Vagina (tissue), 2 donors: ENCODE data around the gene OGFOD2. TPM values are rescaled to one million over a fixed set of nuclear protein-coding genes. Genes with fewer than 3 reads are reported as not detected.

Experiments
- DNase-seq, 2 donors: peaks; one replicate each; pipeline ENCODE4 v3.0.0-alpha.2; 2017; ENCODE audit errors: extremely low spot score in 2 of 2
- H3K27ac ChIP-seq: fragments of 200-600 bp; sonication (generic); one replicate; pipeline ENCODE4 v1.5.1; 2019
- H3K27me3 ChIP-seq: fragments of 200-600 bp; sonication (generic); one replicate; pipeline ENCODE4 v1.5.1; 2019
- H3K36me3 ChIP-seq, 2 donors: fragments of 200-600 bp; sonication (generic); one replicate each; pipeline ENCODE4 v1.5.1; 2017 to 2019
- H3K4me1 ChIP-seq: fragments of 200-600 bp; sonication (generic); one replicate; pipeline ENCODE4 v1.5.1; 2019
- H3K4me3 ChIP-seq, 2 donors: fragments of 200-600 bp; sonication (generic); 1 replicate in 1 of 2; 2 replicates in 1 of 2; pipeline ENCODE4 v1.5.1; 2016 to 2019
- H3K9me3 ChIP-seq: fragments of 200-600 bp; sonication (generic); one replicate; pipeline ENCODE4 v1.5.1; 2019
- POLR2A ChIP-seq, 2 donors: fragments of 450-650 bp; IDR thresholded peaks; one replicate each; pipeline ENCODE4 v1.6.1; 2017; ENCODE audit warnings: antibody characterized with exemption in 2 of 2, mild to moderate bottlenecking in 2 of 2, moderate library complexity in 2 of 2
- POLR2AphosphoS5 ChIP-seq, 2 donors: sonication (generic); formaldehyde crosslinking; IDR thresholded peaks; one replicate each; pipeline ENCODE4 v1.9.0; 2017; ENCODE audit warnings: antibody characterized with exemption in 2 of 2, mild to moderate bottlenecking in 2 of 2, low read depth in 1 of 2; ENCODE audit not compliant: insufficient read depth in 1 of 2
- intact Hi-C: fragments of 100-400 bp; cut with DNase I; formaldehyde crosslinking; loops from one replicate; pipeline ENCODE4 v1.15.1; 2023
- total RNA-seq: library from RNA; depleted of rRNA; stranded (reverse); fragments of >200 nt; gene quantifications from one replicate; pipeline ENCODE4 v1.2.3, GENCODE V29; 2016
- TF ChIP-seq, protein P1 (sequence below), 3 experiments: fragments of 450-650 bp in 2 of 3; fragments of 200-600 bp in 1 of 3; sonication (generic) in 1 of 3; IDR thresholded peaks; one replicate each; pipeline ENCODE4 v1.5.1; 2017 to 2019; ENCODE audit warnings: antibody characterized with exemption in 3 of 3, mild to moderate bottlenecking in 2 of 3, moderate library complexity in 2 of 3

The OGFOD2 gene
- total RNA-seq, 1 donor from 2014 or later: 26.0 TPM

GRCh38 chr12:122996621-122997342, 21.7 kb downstream of the OGFOD2 start:
- intact Hi-C loops: no loop called here
- H3K9me3 ChIP-seq: no peaks in the 10 kb centered on the region
- TF ChIP-seq POLR2A (IDR thresholded peaks at IDR 0.05) (no peak), POLR2AphosphoS5 (IDR thresholded peaks at IDR 0.05; ENCODE audit: insufficient read depth in 1 of 2, low read depth in 1 of 2) (no peak)
- TF ChIP-seq, protein P1, sequence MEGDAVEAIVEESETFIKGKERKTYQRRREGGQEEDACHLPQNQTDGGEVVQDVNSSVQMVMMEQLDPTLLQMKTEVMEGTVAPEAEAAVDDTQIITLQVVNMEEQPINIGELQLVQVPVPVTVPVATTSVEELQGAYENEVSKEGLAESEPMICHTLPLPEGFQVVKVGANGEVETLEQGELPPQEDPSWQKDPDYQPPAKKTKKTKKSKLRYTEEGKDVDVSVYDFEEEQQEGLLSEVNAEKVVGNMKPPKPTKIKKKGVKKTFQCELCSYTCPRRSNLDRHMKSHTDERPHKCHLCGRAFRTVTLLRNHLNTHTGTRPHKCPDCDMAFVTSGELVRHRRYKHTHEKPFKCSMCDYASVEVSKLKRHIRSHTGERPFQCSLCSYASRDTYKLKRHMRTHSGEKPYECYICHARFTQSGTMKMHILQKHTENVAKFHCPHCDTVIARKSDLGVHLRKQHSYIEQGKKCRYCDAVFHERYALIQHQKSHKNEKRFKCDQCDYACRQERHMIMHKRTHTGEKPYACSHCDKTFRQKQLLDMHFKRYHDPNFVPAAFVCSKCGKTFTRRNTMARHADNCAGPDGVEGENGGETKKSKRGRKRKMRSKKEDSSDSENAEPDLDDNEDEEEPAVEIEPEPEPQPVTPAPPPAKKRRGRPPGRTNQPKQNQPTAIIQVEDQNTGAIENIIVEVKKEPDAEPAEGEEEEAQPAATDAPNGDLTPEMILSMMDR (IDR thresholded peaks at IDR 0.05): no peak
- no peaks in the 10 kb centered on the region for H3K27me3 ChIP-seq
- peaks cover 12% of the 10 kb centered on the region for H3K4me1 ChIP-seq
- no peak overlapping the region for H3K27ac ChIP-seq
- H3K36me3 ChIP-seq: peaks cover 0 to 24% of the 10 kb centered on the region in 2 donors
- DNase-seq: no peak
- no peak overlapping the region for H3K4me3 ChIP-seq

DNA sequence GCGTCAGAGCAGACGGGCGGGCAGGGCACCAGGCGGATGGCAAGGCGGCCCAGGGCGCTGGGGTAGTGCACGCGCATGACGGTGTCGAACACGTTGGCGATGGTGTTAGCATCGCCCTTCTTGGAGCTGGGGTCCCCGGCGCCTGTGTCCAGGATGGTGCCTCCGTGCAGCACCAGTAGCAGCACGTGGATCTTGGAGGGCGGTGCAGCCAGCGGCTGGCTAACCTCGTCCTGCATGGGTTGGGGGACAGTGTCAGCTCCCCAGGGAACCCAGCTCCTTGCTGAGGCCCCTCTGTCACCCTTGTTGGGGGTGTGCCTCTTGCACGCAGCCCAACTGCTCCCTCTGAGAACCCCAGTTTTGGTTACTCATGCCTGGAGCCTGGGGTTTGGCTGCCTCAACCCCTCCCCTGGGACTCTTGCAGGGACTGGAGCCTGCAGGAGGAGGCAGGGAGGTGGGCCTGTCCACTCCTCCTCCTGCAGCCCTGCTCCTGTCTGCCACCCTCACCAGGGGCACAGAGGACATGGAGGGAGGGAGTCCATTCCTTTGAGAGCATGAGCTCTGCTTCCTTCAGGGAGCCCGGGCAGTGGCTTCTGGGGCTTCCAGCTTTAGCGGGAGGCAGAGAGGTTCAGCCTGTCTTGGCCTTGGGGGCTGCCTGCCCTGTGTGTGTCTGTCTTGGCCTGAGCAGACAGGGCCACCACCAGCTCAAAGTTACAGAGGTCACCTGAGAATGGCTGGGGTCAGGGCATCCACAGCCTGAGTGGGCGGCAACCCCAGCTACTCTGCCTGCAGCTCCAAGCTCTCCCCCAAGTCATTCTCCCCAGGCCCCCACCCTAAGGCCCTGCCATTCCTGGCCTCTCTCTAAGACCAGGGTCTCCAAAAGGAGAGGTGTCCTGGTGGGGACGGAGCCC, 22.6 kb downstream of the OGFOD2 start:
- Histone ChIP-seq H3K4me1 (peaks cover 12% of the 10 kb centered on the region), H3K36me3 (peaks cover 0 to 24% of the 10 kb centered on the region in 2 donors), H3K27ac (no peak overlapping the region), H3K4me3 (no peak overlapping the region), H3K9me3 (no peaks in the 10 kb centered on the region), H3K27me3 (no peaks in the 10 kb centered on the region)
- DNase-seq: no peak
- intact Hi-C loops: no loop called here
- no peak for TF ChIP-seq POLR2AphosphoS5 (IDR thresholded peaks at IDR 0.05; ENCODE audit: insufficient read depth in 1 of 2, low read depth in 1 of 2)
- TF ChIP-seq, protein P1 (IDR thresholded peaks at IDR 0.05): no peak
- no peak for TF ChIP-seq POLR2A (IDR thresholded peaks at IDR 0.05)

DNA sequence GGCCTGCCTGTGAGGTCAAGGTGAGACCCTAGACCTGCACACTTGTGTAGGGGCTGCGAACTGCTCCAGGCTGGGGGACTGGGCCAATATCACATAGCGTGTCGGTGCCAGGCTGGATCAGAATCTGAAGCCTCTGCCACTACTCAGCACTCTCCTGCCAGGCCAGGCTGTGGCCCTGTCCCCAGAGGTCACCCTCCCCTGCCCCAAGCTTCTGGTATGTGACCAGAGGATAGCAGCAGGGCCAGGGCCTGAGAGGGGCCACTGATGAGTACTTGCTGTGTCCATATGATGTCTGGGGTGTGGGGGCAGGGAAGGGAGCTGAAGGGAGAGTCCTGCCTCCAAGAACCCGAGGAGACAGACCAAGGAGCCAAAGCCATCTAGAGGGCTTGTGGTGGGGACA, 23.3 kb downstream of the OGFOD2 start:
- Histone ChIP-seq H3K4me3 (no peak overlapping the region), H3K4me1 (peaks cover 12% of the 10 kb centered on the region), H3K27me3 (no peaks in the 10 kb centered on the region), H3K9me3 (no peaks in the 10 kb centered on the region), H3K27ac (no peak overlapping the region), H3K36me3 (peaks cover 0 to 24% of the 10 kb centered on the region in 2 donors)
- DNase-seq: no peak
- intact Hi-C loops: no loop called here
- no peak for TF ChIP-seq POLR2A (IDR thresholded peaks at IDR 0.05)
- TF ChIP-seq, protein P1 (IDR thresholded peaks at IDR 0.05): no peak
- no peak for TF ChIP-seq POLR2AphosphoS5 (IDR thresholded peaks at IDR 0.05; ENCODE audit: insufficient read depth in 1 of 2, low read depth in 1 of 2)

- Histone ChIP-seq H3K36me3 (peaks cover 0 to 30% of the 10 kb centered on the region in 2 donors), H3K27ac (no peak overlapping the region), H3K4me3 (no peak overlapping the region), H3K9me3 (no peaks in the 10 kb centered on the region), H3K27me3 (no peaks in the 10 kb centered on the region), H3K4me1 (peaks cover 12% of the 10 kb centered on the region)
- no peak for DNase-seq
- no peak for TF ChIP-seq POLR2A (IDR thresholded peaks at IDR 0.05)
- TF ChIP-seq POLR2AphosphoS5 (IDR thresholded peaks at IDR 0.05; ENCODE audit: insufficient read depth in 1 of 2, low read depth in 1 of 2): no peak
- TF ChIP-seq, protein P1 (IDR thresholded peaks at IDR 0.05): no peak
- intact Hi-C loops: no loop called here
Observed at GRCh38 chr12:122999196-122999946, 24.3 kb downstream of the OGFOD2 start.
